K562 (cell line): ENCODE data around the gene MLLT3. TPM values are rescaled to one million over a fixed set of nuclear protein-coding genes. Genes with fewer than 3 reads are reported as not detected.

Experiments
- CTCF ChIP-seq, 3 experiments: IDR thresholded peaks in 2 of 3; conservative IDR thresholded peaks in 1 of 3; 2 replicates each; pipeline ENCODE4 v1.5.1; 2011 to 2012; ENCODE audit warnings: low read length in 3 of 3, mild to moderate bottlenecking in 3 of 3, control low read depth in 2 of 3, improper control_type of control experiment in 1 of 3, inconsistent platforms in 1 of 3, low read depth in 1 of 3, mixed read lengths in 1 of 3, moderate library complexity in 1 of 3; ENCODE audit not compliant: insufficient read depth in 2 of 3
- GMEB1 ChIP-seq: fragments of 250-450 bp; sonication (Bioruptor Pico); IDR thresholded peaks from 2 replicates; pipeline ENCODE4 v1.4.0; 2020; ENCODE audit warnings: mild to moderate bottlenecking
- RNF219 ChIP-seq: fragments of 250-450 bp; sonication (Bioruptor Pico); IDR thresholded peaks from 2 replicates; pipeline ENCODE4 v1.5.0; 2022; ENCODE audit warnings: mild to moderate bottlenecking
- THRAP3 ChIP-seq: fragments of 450-650 bp; IDR thresholded peaks from 2 replicates; pipeline ENCODE4 v1.6.1; 2016; ENCODE audit warnings: mild to moderate bottlenecking, inconsistent platforms, borderline replicate concordance
- polyA plus RNA-seq, 8 experiments: library from polyadenylated mRNA; depleted of rRNA in 4 of 8; stranded (reverse) in 5 of 8; unstranded in 3 of 8; fragments of >200 nt; fragmentation: Nextera tagmentation in 2 of 8; fragmentation: Illumina TruSeq in 1 of 8; extraction: Ambion mirVana in 2 of 8; extraction: Trizol in 1 of 8; gene quantifications; 2 replicates each; pipeline versions ENCODE4 v1.2.1 to v1.2.3, GENCODE V29; 2011 to 2014; ENCODE audit warnings: inconsistent platforms in 1 of 8, missing spikeins in 1 of 8
- total RNA-seq, 7 experiments: library from RNA; depleted of rRNA in 6 of 7; stranded (reverse); fragments of >200 nt in 6 of 7; fragmentation: Illumina TruSeq in 2 of 7; extraction: Trizol in 2 of 7; gene quantifications; 2 replicates each; pipeline versions ENCODE4 v1.2.1 to v1.2.3, GENCODE V29; 2011 to 2021; ENCODE audit warnings: low replicate concordance in 1 of 7
- TF ChIP-seq, protein P1 (sequence below): sonication (generic); formaldehyde crosslinking; IDR thresholded peaks from 2 replicates; pipeline ENCODE4 v1.8.0; 2022; ENCODE audit warnings: missing genetic modification reagents, mild to moderate bottlenecking, moderate library complexity, borderline replicate concordance

Gene MLLT3
- total and polyA plus RNA-seq, 9 of the 15 experiments (the other 6 are each of a cell fraction or from before 2014, with no cell fraction given) = 0.07 to 0.42 (median 0.22) TPM; not detected in 4

DNA sequence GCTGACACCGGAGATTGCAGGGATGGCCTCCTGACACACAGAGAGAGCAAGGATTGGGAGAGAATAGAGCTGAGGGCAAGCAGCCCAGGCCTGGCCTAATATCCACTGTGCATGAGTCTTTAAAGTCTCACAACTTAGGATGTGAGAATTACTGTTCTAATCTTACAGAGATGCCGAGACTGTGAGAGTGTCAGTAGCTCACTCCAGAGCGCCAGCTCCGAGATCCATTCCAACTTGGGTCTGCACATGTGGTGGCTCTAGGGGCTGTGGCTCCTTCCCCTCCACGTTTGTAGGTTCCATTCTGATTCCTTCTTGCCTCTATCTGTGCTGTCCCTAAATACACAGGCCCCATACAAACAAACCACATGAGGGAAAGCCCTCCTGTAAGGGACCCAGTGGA is 304.6 kb downstream of the MLLT3 start (continued):
- no peak for TF ChIP-seq CTCF (IDR thresholded peaks at IDR 0.05 in 2 of 3, conservative IDR thresholded peaks at IDR 0.05 in 1 of 3; ENCODE audit: insufficient read depth in 2 of 3, low read depth in 1 of 3, low read length in 3 of 3)
- TF ChIP-seq, protein P1, sequence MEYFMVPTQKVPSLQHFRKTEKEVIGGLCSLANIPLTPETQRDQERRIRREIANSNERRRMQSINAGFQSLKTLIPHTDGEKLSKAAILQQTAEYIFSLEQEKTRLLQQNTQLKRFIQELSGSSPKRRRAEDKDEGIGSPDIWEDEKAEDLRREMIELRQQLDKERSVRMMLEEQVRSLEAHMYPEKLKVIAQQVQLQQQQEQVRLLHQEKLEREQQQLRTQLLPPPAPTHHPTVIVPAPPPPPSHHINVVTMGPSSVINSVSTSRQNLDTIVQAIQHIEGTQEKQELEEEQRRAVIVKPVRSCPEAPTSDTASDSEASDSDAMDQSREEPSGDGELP (CRISPR knock-in tag) = no peak
- TF ChIP-seq THRAP3 = no peak
- no peak for TF ChIP-seq RNF219 (CRISPR knock-in tag)
- no peak for TF ChIP-seq GMEB1 (CRISPR knock-in tag)
